HG02885 (cell line): ENCODE data around the gene MYO1E.
"Not testable (repeated sequence)": the region's sequence is repeated elsewhere in the genome, so short reads cannot be mapped to it uniquely, and the experiment has no call there.

ENCODE experiments used
- ATAC-seq: cut with Tn5 transposase; IDR thresholded peaks from one replicate; pipeline ENCODE4 v1.9.1; 2021; ENCODE audit warnings: mild to moderate bottlenecking; ENCODE audit not compliant: unreplicated experiment, poor library complexity

Gene MYO1E

DNA sequence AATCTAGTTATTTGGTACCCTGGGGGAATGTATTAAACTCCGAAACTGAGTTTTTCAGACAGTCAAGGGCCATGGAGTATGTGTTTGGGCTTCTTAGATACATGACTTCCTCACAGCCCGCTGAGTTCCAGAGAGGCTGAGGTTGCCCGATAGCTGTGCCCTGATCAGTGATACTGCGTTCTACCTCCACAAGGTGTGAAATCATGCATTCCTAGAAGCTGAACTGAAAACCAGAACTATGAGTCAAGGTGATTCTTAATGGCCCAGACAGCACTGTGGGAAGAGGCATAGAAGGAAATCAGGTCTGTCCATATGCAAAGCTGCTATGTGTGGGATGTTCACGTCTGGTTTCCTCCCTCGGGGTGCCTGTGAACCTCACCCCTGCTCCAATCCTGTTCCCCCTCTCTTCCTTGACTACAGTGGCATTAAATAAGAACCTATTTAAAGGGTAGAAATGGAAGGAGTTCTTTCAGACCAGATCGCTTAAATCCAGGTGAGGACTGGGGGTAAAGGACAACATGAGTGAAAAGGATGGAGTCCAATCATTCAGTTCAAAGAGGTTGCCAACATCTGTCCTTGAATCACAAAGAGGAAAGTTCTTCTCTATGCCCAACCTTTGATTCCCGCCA is 74.3 kb downstream of the MYO1E start:
- ATAC-seq, result peak; percentile 68

DNA sequence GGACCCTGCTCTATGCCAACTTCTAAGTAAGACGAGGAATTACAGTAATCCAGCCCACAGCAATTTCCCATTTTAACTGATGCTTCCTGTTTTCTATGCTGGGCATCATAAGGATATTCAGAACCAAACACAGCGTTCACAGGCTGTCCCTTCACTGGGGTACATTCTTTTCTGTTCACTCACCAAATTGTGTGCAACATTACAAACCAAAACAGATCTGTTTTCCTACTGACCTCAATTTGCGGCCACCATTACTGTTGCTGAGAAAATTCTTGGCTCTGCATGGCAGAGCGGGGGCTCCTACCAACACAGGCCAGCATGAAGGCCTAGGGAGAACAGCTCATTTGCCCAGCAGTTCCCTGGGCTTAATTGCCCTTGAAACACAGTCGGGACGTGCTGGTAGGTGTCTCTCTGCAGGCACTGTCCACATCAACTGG is 76.5 kb downstream of the MYO1E start:
- ATAC-seq, result no peak

DNA sequence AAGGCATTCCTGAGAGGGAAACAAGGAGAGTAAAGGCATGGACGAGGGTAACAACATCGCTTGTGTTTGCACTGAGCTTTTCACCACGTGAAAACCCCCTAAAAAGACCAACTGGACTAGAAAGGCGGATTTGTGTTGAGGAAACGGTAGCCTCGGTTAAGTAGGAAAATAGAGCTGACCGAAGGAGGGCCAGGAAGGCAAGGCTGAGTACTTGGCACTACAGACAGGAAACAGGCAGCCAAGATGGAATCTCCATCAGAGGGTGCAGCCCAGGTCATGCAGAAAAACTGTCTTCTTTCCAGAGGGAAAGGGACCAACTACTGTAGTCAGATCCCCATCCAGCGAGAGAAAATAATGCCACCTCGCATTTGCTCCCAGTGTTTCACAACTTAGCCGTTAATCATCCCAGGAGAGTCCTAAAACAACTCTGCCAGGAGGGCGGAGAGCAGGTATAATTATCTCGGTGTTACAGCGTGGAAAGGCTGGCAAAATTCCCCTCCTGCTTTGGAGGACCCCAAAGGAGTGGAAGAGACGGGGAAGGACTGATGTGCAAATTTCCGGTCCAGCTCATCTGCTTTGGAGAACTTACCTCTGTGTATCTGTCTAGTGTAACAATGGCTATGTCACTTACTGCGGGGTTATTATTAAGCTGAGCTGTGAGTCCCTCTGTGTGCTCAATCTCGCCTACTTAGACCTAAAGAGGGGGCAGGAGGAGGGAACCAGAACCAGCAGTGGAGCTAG is 77.2 kb downstream of the MYO1E start:
- ATAC-seq, result no peak

DNA sequence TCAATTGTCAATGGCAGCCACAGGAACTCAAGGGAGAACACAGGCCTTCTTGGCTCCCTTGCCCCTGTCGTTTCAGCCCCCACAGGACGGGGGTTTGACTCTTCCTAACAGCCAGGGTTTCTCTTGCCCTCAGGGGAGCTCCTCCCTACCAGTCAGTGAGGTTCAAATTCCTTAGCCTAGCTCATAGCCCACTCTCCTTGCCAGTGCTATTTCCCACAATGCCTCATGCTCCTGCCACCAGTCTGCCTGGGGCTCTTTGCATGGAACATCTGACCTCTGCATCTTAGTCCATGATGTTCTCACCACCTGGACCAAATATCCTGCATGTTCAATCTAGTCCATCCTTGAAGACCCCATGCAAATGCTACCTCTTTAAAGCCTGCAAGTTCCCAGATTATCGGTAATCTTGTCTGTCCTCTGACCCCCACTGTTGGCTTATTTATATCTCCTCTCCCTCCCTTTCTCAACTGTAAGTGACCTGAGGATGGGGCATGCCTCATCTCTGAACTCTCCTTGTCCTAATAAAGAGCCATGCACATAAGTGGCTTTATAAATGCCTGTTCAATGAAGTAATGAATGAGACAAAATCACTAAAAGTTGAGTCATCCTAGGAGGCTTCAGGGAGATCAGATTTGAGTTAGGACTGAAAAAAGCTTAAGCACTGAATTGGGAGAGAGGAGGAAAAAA is 78.0 kb downstream of the MYO1E start:
- no peak for ATAC-seq

DNA sequence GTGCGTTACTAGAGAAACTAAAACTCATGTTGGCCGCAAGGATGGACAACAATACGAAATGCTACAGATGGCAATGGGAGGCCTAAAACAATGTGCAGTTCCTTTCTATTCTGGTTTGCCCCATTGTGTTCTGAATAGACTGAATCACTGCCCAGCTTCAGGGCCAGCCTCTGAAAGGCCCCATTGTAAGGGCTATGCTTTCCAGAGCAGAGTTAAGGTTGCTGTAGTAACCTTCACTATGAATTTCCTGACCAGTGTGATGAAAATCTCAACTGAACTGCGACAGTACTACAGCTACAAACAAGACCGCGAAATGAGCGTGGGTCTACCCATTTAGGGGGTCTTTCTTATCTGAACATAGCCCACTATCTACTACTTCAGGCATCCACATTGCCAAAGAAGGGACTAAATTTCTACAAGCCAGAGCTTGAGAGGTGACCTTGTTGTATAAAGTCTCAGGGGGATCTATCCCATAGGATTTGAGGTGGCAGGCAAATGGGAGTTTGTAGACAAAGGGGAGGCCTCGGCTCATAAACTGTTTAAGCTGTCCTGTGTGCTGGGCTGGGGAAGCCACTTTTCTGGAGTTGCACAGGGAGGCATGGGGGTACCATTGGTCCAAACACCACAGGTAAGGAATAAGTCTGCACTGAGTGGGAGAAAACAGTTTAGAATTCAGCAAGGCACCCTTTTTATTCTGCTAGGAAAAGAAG is 80.1 kb downstream of the MYO1E start:
- ATAC-seq, result no peak

DNA sequence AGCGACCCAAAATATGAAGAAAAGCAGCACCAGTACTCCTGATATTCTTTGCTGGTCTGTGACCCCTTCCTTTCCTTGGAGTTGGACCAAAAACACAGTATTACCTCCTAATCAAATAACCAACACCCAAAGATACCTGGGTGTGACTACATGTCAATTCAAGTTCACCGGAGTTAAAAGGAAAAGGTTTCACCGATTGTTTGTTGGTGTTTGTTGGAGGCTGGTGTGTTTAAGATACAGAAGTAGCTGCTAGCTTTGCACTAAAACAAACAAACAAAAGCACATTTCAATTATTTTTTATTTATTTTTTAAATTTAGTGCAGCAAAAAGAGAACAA is 81.5 kb downstream of the MYO1E start:
- ATAC-seq, result no peak

DNA sequence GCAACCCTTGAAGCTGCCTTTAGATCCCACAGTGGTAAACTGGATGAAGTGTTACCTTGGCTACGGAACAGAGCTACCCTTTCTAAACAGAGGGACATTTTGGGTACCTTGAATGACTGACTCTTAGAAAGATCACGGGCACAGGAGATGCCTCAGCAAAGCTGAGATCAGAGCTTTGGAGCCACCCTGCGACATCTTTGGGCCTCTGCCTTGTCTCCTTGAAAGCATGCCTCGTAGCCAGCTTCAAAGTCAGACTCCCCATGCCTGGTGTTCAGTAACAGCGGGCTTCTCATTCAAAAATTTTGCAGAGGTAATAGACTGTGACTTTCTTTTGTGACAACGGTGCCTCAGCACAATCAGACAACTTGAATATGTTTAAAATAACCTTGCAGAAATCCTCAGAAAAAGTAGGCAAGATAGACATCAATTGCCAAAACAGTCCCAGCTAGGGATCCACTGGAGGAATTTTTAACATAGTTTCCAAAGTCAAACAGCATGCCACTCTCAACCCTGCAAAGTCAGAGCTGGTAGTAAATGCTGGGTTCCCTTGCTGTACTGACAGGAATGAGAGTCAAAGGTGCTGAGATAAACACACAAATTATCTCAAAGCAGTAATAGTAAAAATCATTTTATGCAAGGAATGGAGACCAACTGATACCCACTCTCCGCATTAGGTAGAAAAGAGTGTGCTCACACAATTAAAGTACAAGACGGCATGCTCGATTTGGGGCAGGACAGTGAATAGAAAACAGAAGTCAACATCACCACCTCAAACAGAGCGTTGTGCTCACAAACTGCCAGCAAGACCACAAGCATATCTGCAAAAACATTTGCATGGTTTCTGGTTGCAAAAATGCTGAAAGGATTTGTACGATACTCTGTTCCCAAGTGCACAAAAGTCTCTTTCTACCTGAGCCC is 82.1 kb downstream of the MYO1E start:
- ATAC-seq, result no peak

DNA sequence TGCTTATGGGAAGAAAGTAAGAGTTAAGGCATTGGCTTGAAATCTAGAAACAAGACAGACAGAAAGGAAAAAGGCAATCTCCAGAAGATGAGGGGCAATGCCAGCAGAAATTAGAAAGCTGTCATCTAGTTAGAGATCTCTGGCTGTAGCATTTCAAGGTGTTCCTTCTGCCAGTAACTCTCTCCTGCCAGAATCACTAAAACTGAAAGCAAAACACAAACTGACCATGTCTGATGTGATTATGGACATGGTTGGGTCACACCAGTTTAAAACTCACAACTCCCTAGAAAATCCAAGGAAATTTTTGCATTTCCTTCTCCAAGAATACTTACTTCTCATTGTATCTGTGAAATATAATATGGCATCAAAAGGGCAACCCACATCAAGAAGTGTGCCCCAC is 83.1 kb downstream of the MYO1E start:
- ATAC-seq, result no peak

DNA sequence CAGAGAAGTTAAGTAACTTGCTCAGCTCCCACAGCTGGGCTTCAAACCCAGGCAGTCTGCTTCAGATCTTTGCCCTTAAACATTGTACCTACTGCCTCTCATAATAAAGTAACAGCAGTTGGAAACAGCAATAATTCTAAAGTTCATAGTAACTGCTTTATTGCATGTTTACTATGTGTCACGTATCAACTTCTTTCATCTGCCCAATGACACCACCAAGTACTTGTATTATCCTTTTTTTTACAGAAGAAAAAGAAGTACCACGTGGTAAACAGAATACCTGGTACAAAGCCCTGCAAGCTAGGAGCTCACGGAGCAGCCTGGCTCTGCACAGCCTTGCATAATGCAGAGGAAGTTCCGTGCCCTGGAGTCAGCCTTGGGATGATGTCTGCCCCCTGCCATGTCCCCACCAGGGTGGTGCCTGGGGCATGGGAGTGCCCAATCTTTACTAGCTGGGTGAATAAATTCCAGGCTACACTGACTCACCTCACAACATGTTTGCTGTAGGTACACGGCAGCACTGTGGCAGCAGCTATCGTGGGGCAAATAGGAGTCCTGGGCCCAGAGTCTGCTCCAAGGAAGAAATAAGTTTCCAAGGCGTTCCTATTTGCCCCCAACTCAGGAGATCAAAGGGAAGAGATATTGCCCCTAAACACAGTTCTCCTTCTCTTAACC is 88.8 kb downstream of the MYO1E start:
- no peak for ATAC-seq

DNA sequence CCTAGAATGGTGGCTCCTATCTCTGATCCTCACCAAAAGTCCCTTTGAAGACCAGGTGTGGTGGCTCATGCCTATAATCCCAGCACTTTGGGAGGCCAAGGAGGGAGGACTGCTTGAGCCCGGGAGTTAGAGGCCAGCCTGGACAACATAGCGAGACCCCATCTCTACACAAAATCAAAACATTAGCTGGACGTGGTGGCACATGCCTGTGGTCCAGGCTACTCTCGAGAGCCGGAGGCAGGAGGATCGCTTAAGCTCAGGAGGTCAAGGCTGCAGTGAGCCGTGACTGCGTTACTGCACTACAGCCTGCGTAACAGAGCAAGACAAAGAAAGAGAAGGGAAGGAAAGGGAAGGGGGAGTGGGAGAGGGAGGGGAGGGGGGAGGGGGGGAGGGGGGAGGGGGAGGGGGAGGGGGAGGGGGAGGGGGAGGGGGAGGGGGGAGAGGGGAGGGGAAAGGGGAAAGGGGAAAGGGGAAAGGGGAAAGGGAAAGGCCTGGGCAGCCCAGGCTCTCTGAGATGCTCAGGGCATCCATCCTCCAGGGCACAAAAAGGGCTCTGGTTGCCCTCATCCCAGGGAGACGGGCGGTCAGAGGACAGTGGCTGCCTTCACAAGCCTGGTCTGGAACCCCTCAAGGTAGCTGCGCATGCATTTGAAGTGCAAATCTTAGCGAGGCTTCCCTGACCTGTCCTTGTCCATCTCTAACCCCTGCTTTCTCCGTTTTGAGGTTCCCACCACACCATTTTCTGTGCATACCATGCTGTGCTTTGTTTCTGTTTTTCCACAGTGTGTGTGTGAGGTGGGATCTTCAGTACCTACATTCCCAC is 89.9 kb downstream of the MYO1E start:
- no peak for ATAC-seq

DNA sequence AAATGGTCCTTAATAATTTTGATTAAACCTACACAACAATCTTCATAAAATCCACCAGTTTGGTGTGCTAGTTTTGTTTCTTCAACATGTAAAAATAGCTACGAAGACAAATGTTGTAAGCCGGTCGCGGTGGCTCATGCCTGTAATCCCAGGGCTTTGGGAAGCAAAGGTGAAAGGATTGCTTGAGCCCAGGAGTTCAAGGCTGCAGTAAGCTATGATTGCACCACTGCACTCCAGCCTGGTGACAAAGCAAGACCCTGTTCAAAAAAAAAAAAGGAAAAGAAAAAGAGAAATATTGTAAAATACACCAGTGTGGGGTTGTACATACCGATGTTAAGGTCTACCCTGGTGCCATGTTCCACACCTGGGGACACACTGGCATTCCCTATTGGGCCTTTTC is 91.0 kb downstream of the MYO1E start:
- no peak for ATAC-seq

DNA sequence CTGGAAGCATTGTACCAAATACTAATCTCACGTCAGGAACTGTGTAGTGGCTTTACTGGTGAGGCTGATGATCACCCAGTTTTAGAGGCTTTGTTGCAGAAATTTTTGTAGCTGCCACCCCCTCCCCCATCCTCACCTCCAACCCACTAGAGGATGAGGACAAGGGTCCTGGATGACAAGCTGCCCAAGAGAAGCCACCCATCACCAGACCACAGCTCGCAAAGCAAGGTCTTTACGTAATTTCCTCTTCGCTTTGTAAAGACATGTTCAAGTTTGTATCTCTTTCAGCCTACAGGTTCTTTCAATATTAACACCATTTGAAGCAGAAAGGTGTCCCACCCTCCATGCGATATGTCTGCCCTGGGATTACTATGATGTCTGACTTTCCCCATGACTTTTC is 91.8 kb downstream of the MYO1E start:
- no peak for ATAC-seq

DNA sequence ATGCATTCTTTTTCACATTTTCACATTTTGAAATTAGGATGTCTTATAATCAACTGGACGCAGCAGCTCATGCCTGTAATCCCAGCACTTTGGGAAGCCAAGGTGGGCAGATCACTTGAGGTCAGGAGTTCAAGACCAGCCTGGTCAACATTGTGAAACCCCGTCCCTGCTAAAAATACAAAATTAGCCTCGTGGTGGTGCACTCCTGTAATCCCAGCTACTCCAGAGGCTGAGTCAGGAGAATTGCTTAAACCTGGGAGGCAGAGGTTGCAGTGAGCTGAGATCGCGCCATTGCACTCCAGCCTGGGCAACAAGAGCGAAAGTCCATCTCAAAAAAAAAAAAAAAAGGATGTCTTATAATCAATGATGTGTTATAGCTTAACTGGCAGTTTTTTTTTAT is 92.4 kb downstream of the MYO1E start:
- ATAC-seq, result not testable (repeated sequence)

DNA sequence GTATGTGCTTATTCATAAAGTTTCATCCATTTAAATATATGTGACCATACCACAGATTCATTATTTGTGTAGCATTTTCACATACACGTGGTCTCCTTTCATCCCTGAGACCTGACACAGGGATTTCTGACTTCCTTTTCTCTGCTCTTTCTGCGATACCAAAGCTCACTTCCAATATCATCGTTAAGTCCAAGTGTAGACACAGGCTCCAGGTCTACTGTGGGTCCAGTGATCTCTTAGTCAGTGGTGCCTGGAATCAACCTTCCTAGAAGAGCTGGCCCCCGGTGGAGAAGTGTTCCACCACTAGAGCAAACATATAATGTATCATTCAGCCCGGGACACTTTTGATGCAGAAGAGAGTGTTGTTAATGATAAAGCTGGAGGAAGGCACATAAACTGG is 93.6 kb downstream of the MYO1E start:
- no peak for ATAC-seq

DNA sequence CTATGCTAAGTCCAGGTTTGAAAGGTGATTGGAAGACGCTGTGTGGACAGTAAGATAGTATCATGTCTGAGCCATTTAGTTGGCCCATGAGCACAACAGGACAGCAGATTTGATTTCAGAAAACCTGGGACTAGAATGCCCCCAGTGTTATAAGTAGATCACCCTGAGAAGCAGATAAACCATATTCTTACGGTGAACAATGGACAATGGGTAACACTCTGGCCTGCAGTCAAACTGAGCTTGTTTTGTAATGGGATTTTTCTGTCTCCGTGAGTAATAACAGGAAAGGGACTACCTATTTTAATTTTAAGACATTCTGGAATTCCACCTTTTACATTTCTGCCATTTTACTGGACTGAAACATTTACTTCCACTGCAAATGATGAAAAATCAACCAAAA is 94.6 kb downstream of the MYO1E start:
- no peak for ATAC-seq

DNA sequence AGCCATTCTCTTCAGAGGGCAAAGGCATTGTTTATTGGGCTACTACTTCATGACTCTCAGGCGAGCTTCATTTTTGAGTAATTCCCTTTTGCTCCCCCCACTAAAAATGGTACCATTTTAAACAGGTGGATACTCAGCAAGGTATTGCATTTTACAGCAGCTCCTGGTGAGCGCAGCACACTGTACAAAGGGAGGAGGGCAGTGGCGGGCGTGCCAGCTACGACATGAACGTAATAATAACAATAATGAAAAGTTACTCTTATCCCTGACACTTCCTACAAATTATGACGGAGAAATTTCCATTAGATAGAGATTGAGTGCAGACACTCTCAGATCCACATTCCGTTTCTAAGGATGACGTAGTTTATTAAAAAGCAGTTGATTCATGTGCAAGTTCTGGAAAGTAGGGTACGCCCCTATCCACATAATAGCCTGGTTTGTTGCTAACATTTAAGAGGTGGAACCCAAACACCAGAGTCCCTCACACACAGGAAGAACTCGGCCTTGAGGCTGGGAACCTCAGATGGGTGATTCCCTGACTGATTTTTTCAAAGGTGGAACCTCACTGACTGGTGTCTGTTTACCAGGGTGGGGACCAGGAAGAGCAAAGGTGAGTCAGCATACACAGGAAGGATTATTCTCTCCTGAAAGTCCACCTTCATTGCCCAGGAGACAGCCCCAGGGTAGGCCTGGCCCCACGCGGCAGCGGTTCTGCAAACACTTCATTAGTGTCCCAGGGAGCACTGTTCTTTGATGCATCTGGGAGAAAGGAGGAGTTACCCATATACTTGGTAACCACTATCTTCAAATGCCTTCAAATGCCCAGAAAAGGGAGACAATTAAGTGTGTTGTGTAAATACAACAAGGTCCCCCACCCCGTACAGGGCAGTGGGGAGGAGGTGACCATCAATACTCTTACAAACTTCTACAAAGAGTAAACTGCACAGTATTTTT is 96.2 kb downstream of the MYO1E start:
- no peak for ATAC-seq

DNA sequence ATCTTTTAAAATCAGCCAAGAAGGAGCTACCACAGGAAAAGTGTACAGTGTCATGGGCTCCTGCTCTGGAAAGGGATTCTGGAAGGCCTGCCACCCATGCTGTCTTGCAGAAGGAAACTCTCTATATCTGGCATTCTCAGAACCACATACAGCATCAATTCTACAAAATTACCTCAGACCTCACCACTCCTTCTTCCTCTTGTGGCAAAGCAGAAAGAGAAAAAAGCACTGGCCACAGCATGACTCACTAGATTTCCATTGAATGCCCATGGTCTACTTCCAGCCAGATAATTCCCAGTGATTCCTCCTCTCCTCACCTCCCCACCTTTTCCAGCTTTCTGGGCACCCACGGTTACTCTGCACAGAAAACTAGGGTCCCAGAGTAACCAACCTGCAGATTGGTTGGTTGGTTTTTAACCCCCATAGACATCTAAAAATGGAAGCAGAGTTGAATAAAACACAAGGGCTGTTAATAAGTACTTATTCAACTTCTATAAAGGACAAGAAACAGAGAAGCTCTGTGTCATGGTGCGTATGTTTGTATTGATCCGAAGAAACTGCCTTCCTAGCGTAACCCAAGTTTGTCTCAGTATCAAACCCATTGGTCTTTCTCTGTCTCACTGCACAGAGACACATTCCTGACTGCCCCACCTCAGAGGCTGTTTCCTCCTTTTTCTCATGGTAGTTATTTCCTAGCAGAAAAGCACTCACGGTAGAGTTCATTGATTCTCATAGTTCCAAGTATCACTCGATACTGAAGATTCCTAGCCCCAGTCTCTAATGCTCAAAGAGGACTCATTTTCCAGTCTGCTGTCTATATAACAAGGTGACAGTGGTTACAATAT is 98.3 kb downstream of the MYO1E start:
- no peak for ATAC-seq
